Activated CD8-positive, alpha-beta T cell treated with anti-CD3 and anti-CD28 coated beads for 36 hours (primary cell): ENCODE results near the gene ATP8B3. TPM values are rescaled to one million over a fixed set of nuclear protein-coding genes. Genes with fewer than 3 reads are reported as not detected.

ENCODE experiments used
- ATAC-seq: fragments of 200-7000 bp; cut with Tn5 transposase; one replicate; pipeline ENCODE4 v1.10.0; 2021; ENCODE audit warnings: mild to moderate bottlenecking, moderate library complexity
- CTCF ChIA-PET: fragments of 350-600 bp; sonication (Branson Sonifier 250); formaldehyde crosslinking; loops from one replicate; lab custom pipeline; 2021; ENCODE audit warnings: antibody characterized with exemption; lab: Charles Lee
- POLR2A ChIA-PET: fragments of 350-600 bp; sonication (Branson Sonifier 250); formaldehyde crosslinking; loops from one replicate; lab custom pipeline; 2021; ENCODE audit warnings: antibody characterized with exemption; lab: Charles Lee
- DNase-seq: peaks from one replicate; pipeline ENCODE4 v3.0.0-alpha.2; 2020
- H3K27ac Mint-ChIP-seq: one replicate; pipeline ENCODE4 v1.8.0; 2021; ENCODE audit warnings: mild to moderate bottlenecking, mixed read lengths
- H3K27me3 Mint-ChIP-seq: one replicate; pipeline ENCODE4 v1.8.0; 2021; ENCODE audit warnings: mixed read lengths
- H3K36me3 Mint-ChIP-seq: one replicate; pipeline ENCODE4 v1.8.0; 2021; ENCODE audit warnings: low read depth, mixed read lengths
- H3K4me1 Mint-ChIP-seq: one replicate; pipeline ENCODE4 v1.8.0; 2021; ENCODE audit warnings: low read depth, mixed read lengths
- H3K4me3 Mint-ChIP-seq: one replicate; pipeline ENCODE4 v1.8.0; 2021; ENCODE audit warnings: mild to moderate bottlenecking, moderate library complexity, mixed read lengths
- H3K9me3 Mint-ChIP-seq: one replicate; pipeline ENCODE4 v1.8.0; 2021; ENCODE audit warnings: mixed read lengths
- intact Hi-C: fragments of 100-400 bp; cut with micrococcal nuclease; formaldehyde crosslinking; loops from one replicate; pipeline ENCODE4 v1.10.0; 2022
- total RNA-seq, 2 experiments: library from RNA; stranded (reverse); gene quantifications; one replicate each; pipeline ENCODE4 v1.2.3, GENCODE V29; 2021
- TF ChIP-seq, protein P1 (sequence below): fragments of 200-600 bp; IDR thresholded peaks from one replicate; pipeline ENCODE4 v1.8.0; 2022; ENCODE audit warnings: antibody characterized with exemption, mild to moderate bottlenecking

The ATP8B3 gene
- total RNA-seq, 2 experiments from 2014 or later = 5.8 to 8.2 TPM

DNA sequence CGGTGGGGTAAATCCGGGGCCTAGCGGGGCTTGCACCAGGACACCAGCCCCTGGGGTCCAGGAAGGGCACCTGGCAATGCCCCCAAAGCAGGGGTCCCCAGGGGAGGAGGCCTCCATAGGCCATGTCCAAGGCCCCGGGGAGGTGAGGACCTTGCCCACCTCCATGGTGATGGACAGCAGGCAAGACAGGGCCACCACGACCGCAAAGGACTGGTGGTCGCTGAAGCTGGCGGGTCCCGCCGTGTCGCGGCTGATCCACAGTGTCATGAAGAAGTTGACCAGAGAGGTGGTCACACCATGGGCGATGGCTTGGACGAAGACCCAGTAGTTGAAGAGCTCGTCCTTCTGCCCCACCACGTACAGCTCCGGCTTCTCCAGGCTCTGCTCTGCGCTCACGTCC is 26.8 kb downstream of the ATP8B3 start:
- POLR2A ChIA-PET = no interaction called here
- no peak for DNase-seq
- Mint-ChIP-seq H3K4me3 (no peak overlapping the region), H3K4me1 (no peaks in the 10 kb centered on the region), H3K27me3 (peaks cover 25% of the 10 kb centered on the region), H3K27ac (no peak overlapping the region), H3K36me3 (no peaks in the 10 kb centered on the region), H3K9me3 (no peaks in the 10 kb centered on the region)
- CTCF ChIA-PET = interaction anchor here (0.7 to 1.6 kb wide), 3 partner anchors 7 to 41 kb away, joined by 3 to 9 read pairs (median 3); no protein-coding TSS in a partner anchor
- intact Hi-C loops = no loop called here
- ATAC-seq = no peak
- TF ChIP-seq, protein P1, sequence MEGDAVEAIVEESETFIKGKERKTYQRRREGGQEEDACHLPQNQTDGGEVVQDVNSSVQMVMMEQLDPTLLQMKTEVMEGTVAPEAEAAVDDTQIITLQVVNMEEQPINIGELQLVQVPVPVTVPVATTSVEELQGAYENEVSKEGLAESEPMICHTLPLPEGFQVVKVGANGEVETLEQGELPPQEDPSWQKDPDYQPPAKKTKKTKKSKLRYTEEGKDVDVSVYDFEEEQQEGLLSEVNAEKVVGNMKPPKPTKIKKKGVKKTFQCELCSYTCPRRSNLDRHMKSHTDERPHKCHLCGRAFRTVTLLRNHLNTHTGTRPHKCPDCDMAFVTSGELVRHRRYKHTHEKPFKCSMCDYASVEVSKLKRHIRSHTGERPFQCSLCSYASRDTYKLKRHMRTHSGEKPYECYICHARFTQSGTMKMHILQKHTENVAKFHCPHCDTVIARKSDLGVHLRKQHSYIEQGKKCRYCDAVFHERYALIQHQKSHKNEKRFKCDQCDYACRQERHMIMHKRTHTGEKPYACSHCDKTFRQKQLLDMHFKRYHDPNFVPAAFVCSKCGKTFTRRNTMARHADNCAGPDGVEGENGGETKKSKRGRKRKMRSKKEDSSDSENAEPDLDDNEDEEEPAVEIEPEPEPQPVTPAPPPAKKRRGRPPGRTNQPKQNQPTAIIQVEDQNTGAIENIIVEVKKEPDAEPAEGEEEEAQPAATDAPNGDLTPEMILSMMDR = no peak

DNA sequence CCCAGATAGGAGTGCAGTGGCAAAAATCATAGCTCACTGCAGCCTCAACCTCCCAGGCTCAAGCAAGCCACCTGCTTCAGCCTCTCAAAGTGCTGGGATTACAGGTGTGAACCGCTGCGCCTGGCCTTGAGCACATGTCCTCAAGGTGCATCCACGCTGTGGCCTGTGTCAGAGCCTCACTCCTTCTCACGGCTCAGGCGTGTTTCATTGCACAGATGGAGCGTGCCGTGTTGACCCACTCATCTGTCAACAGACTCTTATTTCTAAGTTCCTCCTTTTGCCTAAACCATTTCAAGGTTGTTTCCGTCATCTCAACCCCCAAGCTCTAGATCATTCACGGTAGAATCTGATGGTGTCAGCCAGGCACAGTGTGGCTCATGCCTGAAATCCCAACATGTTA is 28.2 kb downstream of the ATP8B3 start:
- Mint-ChIP-seq H3K4me3 (no peak overlapping the region), H3K36me3 (no peaks in the 10 kb centered on the region), H3K4me1 (peaks cover 2% of the 10 kb centered on the region), H3K9me3 (no peaks in the 10 kb centered on the region), H3K27me3 (peaks cover 33% of the 10 kb centered on the region), H3K27ac (no peak overlapping the region)
- POLR2A ChIA-PET = no interaction called here
- TF ChIP-seq, protein P1 = no peak
- CTCF ChIA-PET = interaction anchor here (1.1 to 1.6 kb wide), 2 partner anchors 12 to 42 kb away, joined by 4 to 9 read pairs; no protein-coding TSS in a partner anchor
- ATAC-seq = no peak
- DNase-seq = no peak
- intact Hi-C loops = no loop called here

DNA sequence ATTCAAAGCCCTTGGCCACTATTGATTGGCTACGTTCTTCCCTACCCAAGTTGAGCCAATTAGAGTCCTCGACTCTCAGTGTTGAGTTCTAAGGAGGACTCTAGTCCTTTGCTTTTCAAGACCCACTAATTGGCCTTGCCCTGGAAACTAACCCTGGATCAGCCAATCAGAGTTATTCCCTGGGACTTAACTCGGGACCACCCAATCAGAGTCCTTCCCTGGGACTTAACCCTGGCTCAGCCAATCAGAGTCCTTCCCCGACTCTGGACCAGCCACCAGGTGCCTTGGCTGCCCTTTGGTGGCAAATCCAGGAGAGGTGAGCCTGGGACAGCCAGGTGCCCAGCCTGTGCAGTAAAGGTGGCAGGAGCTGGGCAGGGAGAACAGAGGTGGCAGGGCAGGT is 28.7 kb downstream of the ATP8B3 start:
- no peak overlapping the region for H3K4me3 Mint-ChIP-seq
- no peak for DNase-seq
- peaks cover 2% of the 10 kb centered on the region for H3K4me1 Mint-ChIP-seq
- no peak for ATAC-seq
- H3K36me3 Mint-ChIP-seq = no peaks in the 10 kb centered on the region
- no peaks in the 10 kb centered on the region for H3K9me3 Mint-ChIP-seq
- H3K27me3 Mint-ChIP-seq = peaks cover 37% of the 10 kb centered on the region
- intact Hi-C loops = no loop called here
- ChIA-PET CTCF (interaction anchor here (0.7 to 3.5 kb wide), 7 partner anchors 11 to 102 kb away, joined by 3 to 40 read pairs (median 9); no protein-coding TSS in a partner anchor), POLR2A (interaction anchor here (0.6 kb wide), 1 partner anchor 11 kb away, joined by 3 read pairs; no protein-coding TSS in a partner anchor)
- H3K27ac Mint-ChIP-seq = no peak overlapping the region
- TF ChIP-seq, protein P1 = no peak

DNA sequence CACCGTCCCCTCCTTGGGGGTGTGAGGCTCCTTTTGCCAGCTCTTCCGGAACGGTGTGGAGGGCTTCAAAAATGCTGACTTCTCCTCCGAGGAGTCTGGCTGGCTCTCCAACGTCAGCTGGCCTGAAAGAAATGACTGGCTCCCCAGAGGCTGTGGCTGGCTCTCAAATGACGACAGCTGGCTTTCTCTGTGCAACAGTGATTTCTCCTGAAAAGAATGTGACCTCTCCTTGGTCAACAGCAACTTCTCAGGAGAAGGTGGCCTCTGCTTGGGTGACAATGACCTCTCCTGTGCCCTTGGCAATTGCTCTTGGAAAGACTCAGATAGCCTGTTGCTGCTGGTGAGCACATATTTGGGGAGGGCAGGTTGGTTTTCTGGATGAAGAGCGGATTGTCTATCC is 29.6 kb downstream of the ATP8B3 start:
- no peak for ATAC-seq

More for the DNA sequence above, 29.6 kb downstream of the ATP8B3 start:
- POLR2A ChIA-PET = interaction anchor here (1.0 to 1.1 kb wide), 2 partner anchors 10 to 14 kb away, joined by 3 to 4 read pairs; no protein-coding TSS in a partner anchor
- H3K4me3 Mint-ChIP-seq = no peak overlapping the region
- TF ChIP-seq, protein P1 = no peak
- CTCF ChIA-PET = interaction anchor here (0.7 to 3.5 kb wide), 11 partner anchors 12 to 236 kb away, joined by 3 to 40 read pairs (median 5); no protein-coding TSS in a partner anchor
- peaks cover 33% of the 10 kb centered on the region for H3K27me3 Mint-ChIP-seq
- H3K4me1 Mint-ChIP-seq = peaks cover 2% of the 10 kb centered on the region
- H3K36me3 Mint-ChIP-seq = no peaks in the 10 kb centered on the region
- DNase-seq = no peak
- no peak overlapping the region for H3K27ac Mint-ChIP-seq
- intact Hi-C loops = no loop called here
- H3K9me3 Mint-ChIP-seq = no peaks in the 10 kb centered on the region
